GM19193 (cell line): Measurements from ENCODE around the gene NCBP3.

Experiments used
- POLR2A ChIP-seq: IDR thresholded peaks from 4 replicates; pipeline ENCODE4 v1.6.1; 2011; ENCODE audit not compliant: insufficient read depth, insufficient read length; ENCODE audit errors: extremely low read depth

The NCBP3 gene

GRCh38 chr17:3835410-3836229 lies 10.4 kb downstream of the NCBP3 start:
- TF ChIP-seq POLR2A, result no peak

- TF ChIP-seq POLR2A, result no peak
These were observed 11.2 kb downstream of the NCBP3 start for GRCh38 chr17:3834811-3835210.

- TF ChIP-seq POLR2A, result no peak
These were observed 17.2 kb downstream of the NCBP3 start for GRCh38 chr17:3828852-3829232.

- TF ChIP-seq POLR2A, result no peak
These were observed 17.7 kb downstream of the NCBP3 start for GRCh38 chr17:3828151-3828851.

GRCh38 chr17:3827124-3827773 lies 18.8 kb downstream of the NCBP3 start:
- no peak for TF ChIP-seq POLR2A

- no peak for TF ChIP-seq POLR2A
These were observed 19.9 kb downstream of the NCBP3 start for GRCh38 chr17:3826191-3826590.

GRCh38 chr17:3821101-3821500 lies 24.9 kb downstream of the NCBP3 start:
- no peak for TF ChIP-seq POLR2A

- no peak for TF ChIP-seq POLR2A
These were observed 27.3 kb downstream of the NCBP3 start for GRCh38 chr17:3818786-3819185.

GRCh38 chr17:3817851-3818605 lies 28.0 kb downstream of the NCBP3 start:
- TF ChIP-seq POLR2A, result no peak

- TF ChIP-seq POLR2A, result no peak
These were observed 30.1 kb downstream of the NCBP3 start for GRCh38 chr17:3815925-3816324.

- TF ChIP-seq POLR2A, result no peak
These were observed 30.9 kb downstream of the NCBP3 start for GRCh38 chr17:3815122-3815521.

GRCh38 chr17:3814361-3814760 lies 31.7 kb downstream of the NCBP3 start:
- no peak for TF ChIP-seq POLR2A

GRCh38 chr17:3813171-3813570 lies 32.9 kb downstream of the NCBP3 start:
- no peak for TF ChIP-seq POLR2A

- no peak for TF ChIP-seq POLR2A
These were observed 33.3 kb downstream of the NCBP3 start for GRCh38 chr17:3812771-3813170.

GRCh38 chr17:3812284-3812683 lies 33.8 kb downstream of the NCBP3 start:
- no peak for TF ChIP-seq POLR2A
